ENCODE results near the gene SEMA5A.

SEMA5A gene

DNA sequence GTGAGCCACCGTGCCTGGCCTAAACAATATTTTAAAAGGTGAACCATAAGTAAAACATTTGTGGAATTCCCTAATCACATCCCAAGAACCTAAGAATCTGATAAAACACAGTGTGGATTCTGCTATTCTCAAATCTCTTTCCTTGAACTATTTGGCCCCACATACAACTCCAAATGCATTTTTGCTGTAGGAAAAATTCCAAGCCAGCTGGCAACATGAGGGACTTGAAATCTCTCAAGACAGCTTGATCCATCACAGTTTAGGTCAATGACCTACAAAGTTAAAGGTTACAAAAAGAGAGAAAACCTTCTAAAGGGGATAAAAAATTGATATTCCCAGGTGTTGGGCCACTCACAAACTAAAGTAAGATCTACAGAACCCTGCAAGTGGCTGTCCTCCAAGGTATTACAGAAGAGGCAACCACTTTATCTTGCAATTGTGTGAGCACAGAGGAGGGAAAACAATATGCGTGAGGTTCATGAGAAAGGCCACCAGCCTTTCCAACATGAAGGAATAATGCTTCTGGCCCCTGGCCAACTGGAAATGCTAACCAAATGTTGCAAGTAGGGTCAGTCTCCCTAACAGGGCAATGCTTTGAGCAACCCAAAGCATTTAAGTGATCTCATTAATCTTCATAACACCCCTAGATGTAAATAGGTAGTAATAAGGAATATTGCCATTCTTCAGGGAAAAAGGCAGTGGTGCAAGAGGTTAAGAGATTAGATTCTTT lies 221.4 kb downstream of the SEMA5A start:
- DNase-seq (ENCODE audit: low spot score): no peak

DNA sequence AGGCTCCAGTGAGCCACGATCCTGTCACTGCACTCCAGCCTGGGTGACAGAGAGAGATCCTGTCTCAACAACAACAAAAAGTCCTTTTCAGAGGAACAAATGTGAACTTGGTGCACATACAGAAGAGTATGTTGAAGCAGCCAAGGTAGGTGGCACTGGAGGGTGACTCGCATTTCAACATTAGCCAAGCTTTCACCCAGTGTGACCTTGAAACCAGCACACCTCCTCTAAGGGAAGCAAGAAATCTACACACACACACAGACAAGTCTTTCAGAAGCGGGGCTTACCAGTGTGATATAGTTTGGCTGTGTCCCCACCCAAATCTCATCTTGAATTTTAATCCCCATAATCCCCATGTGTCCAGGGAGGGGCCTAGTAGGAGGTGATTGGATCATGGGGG lies 225.2 kb downstream of the SEMA5A start:
- DNase-seq (ENCODE audit: low spot score): no peak

DNA sequence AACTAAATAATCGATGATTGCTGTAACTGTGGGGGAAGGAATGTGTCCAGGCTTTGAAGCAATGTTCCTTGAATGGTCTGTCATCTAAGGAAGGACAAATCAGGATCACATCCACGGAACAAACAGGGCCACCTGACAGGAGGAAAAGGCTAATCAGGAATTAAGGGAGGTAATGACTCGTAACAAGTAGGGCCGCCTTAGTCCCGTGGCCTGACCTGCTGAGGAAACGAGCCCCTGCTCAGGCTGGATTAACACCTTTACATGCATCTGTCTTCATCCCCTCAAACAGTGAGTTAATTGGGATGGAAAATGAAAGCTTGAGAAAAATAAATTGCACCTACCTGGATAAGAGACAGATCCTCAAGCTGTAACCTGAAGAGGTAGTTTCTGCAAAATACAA lies 227.8 kb downstream of the SEMA5A start:
- no peak for DNase-seq (ENCODE audit: low spot score)

DNA sequence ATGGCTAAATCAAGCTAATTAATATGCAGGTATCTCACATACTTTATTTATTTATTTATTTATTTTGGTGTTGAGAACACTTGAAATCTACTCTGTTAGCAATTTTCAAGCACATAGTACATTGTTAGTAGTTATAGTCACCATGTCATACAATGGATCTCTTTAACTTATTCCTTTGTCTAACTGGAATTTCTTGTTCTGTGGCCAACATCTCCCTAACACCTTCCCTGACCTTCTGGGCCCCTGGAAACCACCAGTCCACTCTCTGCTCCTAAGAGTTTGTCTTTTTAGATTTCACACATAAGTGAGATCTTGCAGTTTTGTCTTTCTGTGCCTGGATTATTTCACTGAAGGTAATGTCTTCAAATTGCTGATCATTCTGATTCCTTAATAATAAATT lies 229.1 kb downstream of the SEMA5A start:
- DNase-seq (ENCODE audit: low spot score): no peak

DNA sequence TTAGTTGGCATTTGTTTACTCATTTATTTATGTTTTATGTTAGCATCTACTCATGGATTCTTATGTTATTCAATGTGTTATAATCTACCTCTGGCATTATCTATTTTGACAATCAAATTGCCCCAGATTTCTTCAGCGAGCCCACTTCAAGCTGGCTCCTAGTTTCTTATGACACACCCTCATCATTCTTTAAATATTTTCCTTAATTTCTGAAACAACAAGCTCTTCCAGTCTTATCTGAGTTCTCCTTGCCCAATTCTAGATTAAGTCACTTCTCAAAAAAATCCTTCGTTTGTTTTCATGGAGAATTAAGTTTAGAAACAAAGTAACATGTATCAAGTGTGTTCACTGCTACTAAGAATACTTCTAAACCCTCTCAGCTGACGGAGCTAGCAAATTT lies 229.8 kb downstream of the SEMA5A start:
- DNase-seq (ENCODE audit: low spot score): no peak

DNA sequence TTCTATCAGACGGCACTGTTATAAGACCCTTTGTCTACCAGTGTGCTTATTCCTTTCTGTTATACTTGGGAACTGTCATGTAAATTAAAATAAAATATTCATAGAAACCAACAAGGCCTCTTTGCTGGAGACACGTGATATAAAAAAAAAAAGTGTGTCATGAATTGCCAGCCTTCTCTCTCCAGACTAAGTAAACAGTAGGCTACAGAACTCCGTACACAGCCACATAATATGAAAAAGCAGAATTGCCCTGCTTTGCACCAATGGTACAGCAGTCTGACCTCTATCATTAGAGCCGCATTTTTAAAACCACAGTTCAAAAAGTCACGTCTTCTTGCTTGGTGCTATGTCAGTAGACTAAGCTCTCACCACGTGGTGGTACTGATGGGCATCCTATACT lies 231.3 kb downstream of the SEMA5A start:
- DNase-seq (ENCODE audit: low spot score): no peak

DNA sequence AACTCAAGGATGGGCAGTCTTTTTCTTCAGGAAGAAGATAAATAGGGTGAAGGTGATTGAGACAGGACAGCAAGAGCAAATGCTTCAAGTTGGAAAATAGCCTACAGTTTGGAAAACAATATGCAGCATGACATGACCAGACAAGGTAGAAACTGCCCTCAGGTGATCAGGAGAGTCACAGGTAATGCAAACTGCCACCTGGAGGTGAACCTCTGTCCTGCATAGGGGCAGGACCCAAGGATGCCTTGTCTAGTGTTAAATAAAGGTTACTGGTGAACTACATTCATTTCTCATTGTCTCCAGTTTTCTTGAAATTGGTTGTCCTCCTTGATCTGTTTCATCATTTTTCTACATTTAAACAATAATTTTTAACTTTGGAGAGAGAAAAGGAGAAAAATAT lies 232.1 kb downstream of the SEMA5A start:
- no peak for DNase-seq (ENCODE audit: low spot score)

DNA sequence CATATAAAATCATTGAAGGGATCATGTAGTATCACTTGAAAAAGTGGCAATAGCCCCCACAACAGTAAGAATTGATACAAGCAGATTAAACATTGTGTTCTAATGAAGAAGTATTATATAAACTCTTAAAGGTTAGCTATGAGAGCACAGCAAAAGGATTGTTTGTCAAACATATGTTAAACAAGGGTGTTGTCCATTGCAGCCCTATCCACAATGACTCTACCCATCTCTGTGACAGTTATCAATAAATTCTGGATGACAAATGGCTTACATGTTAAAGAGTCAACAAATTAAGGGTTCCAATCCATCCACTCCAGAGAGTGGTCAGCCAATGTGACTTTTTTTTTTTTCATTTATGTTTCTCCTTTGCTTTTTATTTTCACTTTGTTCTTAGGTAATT lies 238.7 kb downstream of the SEMA5A start:
- DNase-seq (ENCODE audit: low spot score): no peak

DNA sequence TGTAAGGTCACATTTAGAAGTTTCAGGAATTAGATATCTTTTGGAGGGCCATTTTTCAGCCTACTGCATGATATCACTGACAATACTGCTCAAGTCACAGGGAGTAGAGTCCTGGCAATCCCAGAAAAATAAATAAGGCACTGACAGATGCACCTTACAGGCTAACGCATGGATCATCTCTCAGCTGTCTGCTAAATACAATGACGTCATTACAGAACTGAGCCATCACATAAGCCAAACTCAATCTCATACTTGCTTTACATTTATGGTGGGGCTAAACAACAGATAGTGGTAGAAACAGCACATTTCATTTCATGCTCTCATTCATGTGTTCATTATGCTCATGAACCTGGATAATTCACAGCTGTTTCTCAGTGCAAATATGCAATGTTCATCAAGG lies 243.7 kb downstream of the SEMA5A start:
- DNase-seq (ENCODE audit: low spot score): no peak

DNA sequence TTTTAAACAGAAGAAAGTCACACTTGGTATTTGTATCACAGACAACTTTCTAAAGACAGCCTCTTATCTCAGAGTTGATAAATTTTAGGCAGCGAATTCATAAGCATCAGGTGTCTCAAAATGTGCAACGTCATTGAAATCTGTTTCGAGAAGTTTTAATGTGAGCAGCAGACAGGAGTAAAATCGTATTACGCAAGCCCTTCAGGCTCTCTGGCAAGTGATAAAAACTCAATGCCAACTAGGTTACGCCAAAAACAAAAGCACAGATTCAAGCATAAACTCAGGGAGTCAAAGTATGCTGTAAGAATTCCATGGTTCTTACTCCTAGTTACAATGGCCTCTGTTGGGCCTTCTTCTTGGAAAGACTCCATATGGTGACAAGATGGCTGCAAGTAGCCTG lies 244.7 kb downstream of the SEMA5A start:
- no peak for DNase-seq (ENCODE audit: low spot score)

DNA sequence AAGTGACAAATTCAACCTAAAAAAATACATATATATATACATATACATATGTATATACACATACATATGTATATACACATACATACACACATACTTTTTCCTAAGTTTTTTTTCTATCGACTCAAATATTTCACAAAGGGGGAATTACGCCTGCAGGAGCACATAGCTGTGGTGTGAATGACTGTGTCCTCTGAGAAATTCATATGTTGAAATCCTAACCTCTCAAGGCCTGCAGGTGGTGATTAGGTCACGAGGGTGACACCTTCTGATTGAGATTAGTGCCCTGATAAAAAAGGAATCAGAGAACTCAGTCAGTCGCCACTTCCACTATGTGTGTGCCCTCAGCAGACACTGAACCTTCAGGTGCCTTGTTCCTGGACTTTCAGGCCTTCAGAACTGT lies 248.7 kb downstream of the SEMA5A start:
- no peak for DNase-seq (ENCODE audit: low spot score)

DNA sequence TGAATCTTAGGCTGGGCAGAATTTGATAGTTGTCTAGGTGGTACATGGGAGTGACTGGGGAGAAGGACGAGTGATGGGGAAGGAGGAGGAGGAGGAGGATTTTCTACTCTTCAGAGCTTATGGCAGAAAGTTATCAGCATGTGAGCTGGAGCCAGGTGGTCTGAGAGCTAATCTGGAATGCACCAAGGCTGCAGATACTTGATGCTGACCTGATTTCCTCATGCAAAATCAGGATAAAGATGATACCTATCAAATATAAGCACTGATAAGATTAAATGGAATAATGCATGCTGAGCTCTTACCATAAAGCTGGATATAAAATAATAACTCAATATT lies 250.4 kb downstream of the SEMA5A start:
- no peak for DNase-seq (ENCODE audit: low spot score)

DNA sequence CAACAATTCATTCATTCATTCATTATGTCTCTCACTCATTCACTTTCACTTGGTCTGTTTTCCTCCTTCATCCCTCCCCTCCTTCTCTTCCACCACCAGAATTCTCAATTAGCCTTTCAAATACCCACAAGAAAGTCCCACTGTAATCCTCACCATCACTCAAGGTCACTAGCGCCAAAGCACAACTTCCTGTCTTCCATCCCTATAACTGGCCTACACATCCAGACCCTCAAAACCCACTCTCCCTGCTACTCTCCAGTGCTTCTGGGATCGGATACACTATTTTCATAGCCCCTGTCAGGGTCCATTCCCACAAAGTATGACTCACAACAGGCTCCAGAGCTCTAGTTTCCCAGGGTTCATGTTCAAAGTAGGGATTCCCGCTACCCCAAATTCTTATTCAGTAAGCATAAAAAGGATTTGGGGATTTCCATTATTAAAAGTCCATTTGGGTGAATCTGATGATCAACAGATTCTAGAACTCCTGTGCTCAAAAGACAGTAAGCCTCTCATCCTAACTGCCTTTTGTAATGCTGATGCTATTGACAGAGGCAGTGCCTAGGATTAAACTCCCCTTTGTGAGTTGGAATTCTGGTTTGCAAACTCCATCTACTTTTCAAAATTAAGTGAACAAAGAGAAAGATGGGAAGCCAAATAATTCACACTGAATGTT lies 250.9 kb downstream of the SEMA5A start:
- DNase-seq (ENCODE audit: low spot score): no peak

DNA sequence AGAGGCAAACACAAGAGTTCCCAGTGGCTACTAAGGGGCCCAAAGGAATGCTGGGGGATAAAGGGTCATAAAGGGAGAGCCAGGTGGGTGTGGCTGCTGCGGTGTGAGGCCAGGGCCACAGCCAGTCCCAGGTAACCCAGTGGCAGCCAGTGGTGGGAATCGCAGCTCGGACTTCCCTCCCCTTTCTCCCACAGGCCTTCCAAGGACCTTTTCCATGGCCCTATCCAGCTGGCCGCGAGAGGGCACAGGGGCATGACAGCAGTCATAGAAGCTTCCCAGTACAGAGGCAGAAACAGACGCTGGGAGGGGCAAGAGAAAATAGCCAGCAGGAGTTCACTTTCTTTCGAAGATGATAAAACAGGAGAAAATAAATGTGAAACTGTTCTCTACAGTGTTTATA lies 257.6 kb downstream of the SEMA5A start:
- DNase-seq (ENCODE audit: low spot score): no peak

DNA sequence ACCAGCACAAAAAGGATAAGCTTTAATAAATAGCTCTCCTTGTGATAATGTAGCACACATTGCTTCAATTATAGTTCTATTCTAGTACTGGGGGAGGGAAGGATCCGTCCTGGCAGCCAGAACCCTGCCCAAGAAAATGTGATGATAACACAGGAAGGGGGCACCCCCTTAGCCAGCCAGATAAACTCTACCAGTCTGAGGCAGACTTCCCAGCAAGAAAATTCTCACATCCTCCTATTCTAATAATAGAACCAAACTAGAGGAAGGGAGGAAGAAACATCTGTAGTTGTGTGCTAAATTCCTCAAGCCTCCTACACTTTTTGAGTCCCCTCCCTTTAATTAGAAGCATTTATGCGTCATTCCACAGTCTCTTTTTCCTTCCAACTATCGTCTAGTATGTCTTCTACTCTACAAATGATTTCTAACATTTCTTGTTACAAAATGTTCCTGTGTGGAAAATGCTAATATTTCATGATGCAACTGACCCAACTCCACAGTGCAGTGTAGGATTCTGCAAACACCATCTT lies 261.0 kb downstream of the SEMA5A start:
- DNase-seq (ENCODE audit: low spot score): no peak

DNA sequence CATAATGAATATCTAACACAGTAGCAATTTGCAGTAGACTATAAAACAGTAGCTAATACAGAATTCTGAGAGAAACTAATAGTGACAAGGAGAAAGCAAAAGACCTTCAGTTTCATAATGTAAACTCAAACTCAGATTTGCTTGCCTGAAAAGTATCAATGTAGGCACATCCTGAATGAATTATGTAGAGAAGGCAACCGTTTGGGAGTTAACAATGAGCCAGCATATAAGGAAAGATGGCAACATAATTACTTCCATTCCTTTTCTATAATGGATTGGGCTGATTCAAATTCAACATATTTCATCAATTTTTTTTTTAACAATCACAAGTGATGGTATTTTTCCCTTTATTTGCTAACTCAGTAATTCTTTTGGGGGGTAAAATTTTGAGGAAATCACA lies 261.6 kb downstream of the SEMA5A start:
- DNase-seq (ENCODE audit: low spot score): no peak

DNA sequence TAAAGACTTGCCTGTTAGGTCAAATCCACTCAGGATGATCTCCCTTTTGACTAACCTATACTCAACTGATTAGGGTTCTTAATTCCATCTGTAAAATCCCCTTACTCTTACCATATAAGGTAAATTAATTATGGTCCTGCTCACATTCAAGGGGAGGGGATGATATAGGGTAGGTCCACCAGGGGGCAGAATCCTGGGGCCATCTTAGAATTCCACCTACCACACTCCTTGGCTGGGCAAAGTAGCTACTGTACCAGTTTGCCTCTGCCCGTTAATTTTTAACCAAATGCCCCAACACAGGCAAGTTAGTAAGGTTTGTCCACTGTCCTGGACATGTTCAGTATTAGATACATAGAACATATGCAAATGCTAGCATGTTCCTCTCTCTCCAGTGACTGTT lies 262.4 kb downstream of the SEMA5A start:
- DNase-seq (ENCODE audit: low spot score): no peak

DNA sequence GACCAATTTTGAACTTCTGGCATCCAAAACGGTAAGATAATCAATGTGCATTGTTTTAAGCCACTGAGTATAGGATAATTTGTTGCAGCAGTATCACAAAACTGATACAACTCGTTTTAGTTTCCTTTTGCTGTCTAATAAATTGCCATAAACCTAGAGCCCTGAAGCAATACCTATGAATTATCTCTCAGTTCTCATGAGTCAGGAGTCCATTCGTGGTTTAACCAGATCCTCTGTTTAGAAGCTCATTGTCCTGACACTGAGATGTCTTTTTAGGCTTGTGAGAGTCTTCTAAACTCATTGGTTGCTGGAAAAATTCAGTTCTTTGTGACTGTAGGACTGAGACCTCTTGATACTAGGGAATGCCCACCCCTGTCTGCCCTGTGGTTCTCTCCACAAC lies 262.9 kb downstream of the SEMA5A start:
- DNase-seq (ENCODE audit: low spot score): no peak

DNA sequence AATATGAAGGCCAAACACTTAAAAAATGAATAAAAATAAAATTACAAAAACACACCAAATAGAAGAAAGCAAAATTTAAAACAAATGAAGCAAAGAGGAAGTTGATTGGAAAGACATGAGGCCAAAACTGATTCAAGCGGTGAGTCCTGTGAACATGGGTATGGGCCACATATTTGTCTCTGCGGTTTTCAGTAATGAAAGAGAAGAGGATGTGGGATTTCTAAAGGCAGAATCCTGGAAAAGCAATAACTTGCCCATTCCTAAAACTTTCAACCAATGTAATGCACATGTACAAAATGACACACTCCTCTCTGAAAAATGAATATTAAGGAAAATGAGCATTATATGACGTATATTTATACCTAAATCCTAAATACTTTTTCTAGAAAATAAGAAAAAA lies 263.7 kb downstream of the SEMA5A start:
- no peak for DNase-seq (ENCODE audit: low spot score)

DNA sequence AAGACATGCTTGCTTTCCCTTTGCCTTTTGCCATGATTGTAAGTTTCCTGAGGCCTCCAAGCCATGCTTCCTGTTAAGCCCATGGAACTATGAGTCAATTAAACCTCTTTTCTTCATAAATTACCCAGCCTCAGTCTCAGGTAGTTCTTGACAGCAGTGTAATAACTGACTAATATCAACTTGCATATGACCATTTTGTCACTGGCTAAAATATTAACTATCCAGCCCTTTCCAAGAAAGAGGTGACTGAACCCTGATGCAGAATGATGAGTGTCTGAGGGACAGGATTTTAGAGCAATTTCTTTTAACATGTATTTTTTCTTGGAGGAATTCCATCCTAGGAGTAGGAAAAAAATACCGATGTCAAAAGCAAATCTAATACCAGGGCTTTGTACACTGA lies 266.1 kb downstream of the SEMA5A start:
- no peak for DNase-seq (ENCODE audit: low spot score)

DNA sequence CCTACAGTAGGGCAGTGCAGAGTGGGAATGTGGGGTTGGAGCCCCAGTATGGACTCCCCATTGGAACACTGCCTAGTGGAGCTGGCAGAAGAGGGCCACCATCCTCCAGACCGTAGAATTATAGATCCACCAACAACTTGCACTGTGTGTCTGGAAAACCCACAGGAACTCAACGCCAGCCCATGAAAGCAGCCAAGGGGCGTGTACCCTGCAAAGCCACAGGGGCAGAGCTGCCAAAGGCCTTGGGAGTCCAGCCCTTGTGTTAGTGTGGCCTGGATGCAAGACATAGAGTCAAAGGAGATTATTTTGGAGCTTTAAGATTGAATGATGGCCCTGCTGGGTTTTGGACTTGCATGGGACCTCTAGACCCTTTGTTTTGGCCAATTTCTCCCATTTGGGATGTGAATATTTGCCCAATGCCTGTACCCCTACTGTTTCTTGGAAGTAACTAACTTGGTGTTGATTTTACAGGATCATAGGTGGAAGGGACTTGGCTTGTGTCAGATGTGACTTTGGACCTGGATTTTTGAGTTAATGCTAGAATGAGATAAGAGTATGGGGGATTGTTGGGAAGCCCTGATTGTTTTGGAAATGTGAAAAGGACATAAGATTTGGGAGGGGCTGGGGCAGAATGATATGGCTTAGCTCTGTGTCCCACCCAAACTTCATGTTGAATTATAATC lies 266.8 kb downstream of the SEMA5A start:
- DNase-seq (ENCODE audit: low spot score): no peak

DNA sequence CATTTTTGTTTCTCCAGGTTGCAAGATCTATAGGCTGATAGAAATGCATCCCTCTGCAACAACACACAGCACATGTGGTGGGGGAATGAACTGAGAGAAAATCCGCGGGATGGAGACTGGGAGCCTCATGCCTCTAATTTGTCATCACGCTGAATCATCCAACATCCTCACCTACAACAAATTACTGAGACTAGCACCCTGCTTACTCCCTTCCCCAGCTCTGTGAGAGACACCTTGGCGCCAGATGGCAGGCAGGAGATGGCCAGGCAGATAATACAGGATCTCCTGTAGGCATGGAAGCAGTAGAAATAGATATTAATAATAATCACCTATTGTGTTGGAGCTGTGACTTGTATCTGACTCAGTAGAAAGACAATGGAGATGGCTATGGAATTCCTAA lies 276.9 kb downstream of the SEMA5A start:
- DNase-seq (ENCODE audit: low spot score): no peak

DNA sequence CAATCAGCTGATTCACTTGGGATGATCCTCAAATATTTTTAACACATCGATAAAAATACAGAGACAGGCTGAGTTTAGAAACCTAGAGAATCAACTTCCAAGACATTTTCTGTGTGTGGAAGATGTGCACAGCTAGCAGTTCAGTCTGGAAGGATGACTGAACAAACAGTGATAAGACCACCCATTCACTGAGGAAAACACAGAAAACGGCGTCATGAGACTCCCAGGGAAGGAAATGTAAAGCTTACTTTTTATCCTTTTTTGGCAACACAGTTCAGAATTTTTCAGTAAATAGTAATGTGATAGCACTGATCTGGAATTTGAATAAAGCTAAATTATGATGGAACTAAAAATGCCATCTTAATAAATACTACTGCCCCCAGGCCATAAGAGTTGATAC lies 277.6 kb downstream of the SEMA5A start:
- no peak for DNase-seq (ENCODE audit: low spot score)
